A673 (cell line): ENCODE measurements around the gene POSTN.

ENCODE experiments used
- CTCF ChIP-seq: fragments of 300-800, 200-600 bp; sonication (generic); conservative IDR thresholded peaks from 2 replicates; pipeline ENCODE4 v1.5.1; 2017; ENCODE audit warnings: low read depth, mild to moderate bottlenecking, antibody characterized with exemption, low read length, moderate library complexity, mixed read lengths
- EZH2 ChIP-seq: fragments of 200-600 bp; sonication (generic); IDR thresholded peaks from 2 replicates; pipeline ENCODE4 v1.6.1; 2017; ENCODE audit warnings: borderline replicate concordance, low read depth, mild to moderate bottlenecking, mixed read lengths, antibody characterized with exemption, low read length; ENCODE audit not compliant: poor library complexity, severe bottlenecking

- TF ChIP-seq CTCF (no peak), EZH2 (no peak)
These were observed 28.9 kb upstream of the POSTN start for GRCh38 chr13:37627428-37627827.
